IMR-90 (cell line): ENCODE results near the gene AK1. TPM values are rescaled to one million over a fixed set of nuclear protein-coding genes. Genes with fewer than 3 reads are reported as not detected.
A peak's percentile ranks its signal among the peaks of the same experiment; 100 is the strongest.

ENCODE experiments used
- ATAC-seq: fragments of 200-7000 bp; cut with Tn5 transposase; 2 replicates; pipeline ENCODE4 v1.9.1; 2020; ENCODE audit warnings: low read depth, mild to moderate bottlenecking, moderate library complexity
- BruUV-seq: library from RNA; stranded (reverse); fragments of 400-500 nt; replicated peaks from 2 replicates; lab custom pipeline; 2021; lab: Mats Ljungman, UMichigan
- CTCF ChIA-PET: fragments of 300-600 bp; formaldehyde crosslinking; extraction: SDS; loops from one replicate; lab custom pipeline; 2021; ENCODE audit warnings: antibody characterized with exemption; lab: Yijun Ruan, JAX
- POLR2A ChIA-PET: fragments of 300-600 bp; sonication (Branson Sonifier 250); formaldehyde crosslinking; loops from one replicate; lab custom pipeline; 2022; ENCODE audit warnings: antibody characterized with exemption; ENCODE audit not compliant: unreplicated experiment; lab: Charles Lee
- DNase-seq: peaks from one replicate; pipeline ENCODE4 v3.0.0; 2013
- H2AFZ ChIP-seq: replicated peaks from 2 replicates; pipeline ENCODE3; 2013; ENCODE audit warnings: low read length, mild to moderate bottlenecking; ENCODE audit not compliant: poor library complexity
- H2AK5ac ChIP-seq: 2 replicates; pipeline ENCODE4 v1.6.1; 2013; ENCODE audit warnings: low read depth, low read length, inconsistent platforms
- H2AK9ac ChIP-seq: replicated peaks from 2 replicates; pipeline ENCODE3; 2013; ENCODE audit warnings: mild to moderate bottlenecking, low read depth, low read length, moderate library complexity; ENCODE audit not compliant: poor library complexity
- H2BK120ac ChIP-seq: 2 replicates; pipeline ENCODE4 v1.6.1; 2013; ENCODE audit warnings: low read depth, low read length, inconsistent platforms
- H2BK15ac ChIP-seq: 3 replicates; pipeline ENCODE4 v1.6.1; 2013; ENCODE audit warnings: low read depth, low read length, inconsistent platforms
- H2BK20ac ChIP-seq: 2 replicates; pipeline ENCODE4 v1.6.1; 2013; ENCODE audit warnings: low read depth, mild to moderate bottlenecking, inconsistent platforms, low read length, moderate library complexity
- H2BK5ac ChIP-seq: 2 replicates; pipeline ENCODE4 v1.6.1; 2013; ENCODE audit warnings: mild to moderate bottlenecking, low read depth, low read length, inconsistent platforms; ENCODE audit not compliant: poor library complexity, severe bottlenecking
- H3K14ac ChIP-seq: replicated peaks from 2 replicates; pipeline ENCODE4 v1.6.1; 2013; ENCODE audit warnings: low read depth, low read length, inconsistent platforms
- H3K18ac ChIP-seq: 2 replicates; pipeline ENCODE4 v1.6.1; 2013; ENCODE audit warnings: low read depth, low read length, control low read depth
- H3K23ac ChIP-seq: 2 replicates; pipeline ENCODE4 v1.6.1; 2013; ENCODE audit warnings: low read depth, low read length, inconsistent platforms
- H3K27ac ChIP-seq: 2 replicates; pipeline ENCODE4 v1.5.1; 2013; ENCODE audit warnings: mild to moderate bottlenecking, control low read depth, low read length; ENCODE audit not compliant: insufficient read depth
- H3K27me3 ChIP-seq: 2 replicates; pipeline ENCODE4 v1.6.1; 2013; ENCODE audit warnings: low read length; ENCODE audit not compliant: control insufficient read depth, insufficient read depth
- H3K36me3 ChIP-seq: 2 replicates; pipeline ENCODE4 v1.6.1; 2013; ENCODE audit warnings: low read length, mixed read lengths; ENCODE audit not compliant: control insufficient read depth, insufficient read depth
- H3K4ac ChIP-seq: 2 replicates; pipeline ENCODE4 v1.6.1; 2013; ENCODE audit warnings: low read depth, low read length, inconsistent platforms
- H3K4me1 ChIP-seq: 2 replicates; pipeline ENCODE4 v1.6.1; 2013; ENCODE audit warnings: low read length, mixed read lengths; ENCODE audit not compliant: control insufficient read depth, insufficient read depth
- H3K4me2 ChIP-seq: 2 replicates; pipeline ENCODE4 v1.6.1; 2013; ENCODE audit warnings: low read depth, mild to moderate bottlenecking, control low read depth, low read length, moderate library complexity
- H3K4me3 ChIP-seq: 2 replicates; pipeline ENCODE4 v1.5.1; 2013; ENCODE audit warnings: low read depth, mild to moderate bottlenecking, control low read depth, low read length, moderate library complexity; ENCODE audit not compliant: insufficient read depth
- H3K56ac ChIP-seq: 2 replicates; pipeline ENCODE4 v1.6.1; 2013; ENCODE audit warnings: low read length, inconsistent platforms; ENCODE audit not compliant: insufficient read depth; ENCODE audit errors: extremely low read depth
- H3K79me1 ChIP-seq, 2 experiments: 2 replicates each; pipeline ENCODE4 v1.6.1; 2013; ENCODE audit warnings: low read length in 2 of 2, inconsistent platforms in 1 of 2, low read depth in 1 of 2
- H3K9ac ChIP-seq: 2 replicates; pipeline ENCODE4 v1.6.1; 2013; ENCODE audit warnings: low read depth, low read length, control low read depth
- H3K9me1 ChIP-seq: 2 replicates; pipeline ENCODE4 v1.6.1; 2013; ENCODE audit warnings: low read length, inconsistent platforms; ENCODE audit not compliant: insufficient read depth
- H3K9me3 ChIP-seq: 2 replicates; pipeline ENCODE4 v1.6.1; 2013; ENCODE audit warnings: low read length; ENCODE audit not compliant: control insufficient read depth, insufficient read depth
- H4K20me1 ChIP-seq: 2 replicates; pipeline ENCODE4 v1.6.1; 2013; ENCODE audit warnings: low read length, inconsistent platforms; ENCODE audit not compliant: insufficient read depth
- H4K5ac ChIP-seq: 2 replicates; pipeline ENCODE4 v1.6.1; 2013; ENCODE audit warnings: mild to moderate bottlenecking, low read depth, low read length, control low read depth
- H4K8ac ChIP-seq, 2 experiments: 2 replicates each; pipeline ENCODE4 v1.6.1; 2013; ENCODE audit warnings: low read depth in 2 of 2, low read length in 2 of 2, control low read depth in 1 of 2, inconsistent platforms in 1 of 2
- H4K91ac ChIP-seq: 2 replicates; pipeline ENCODE4 v1.6.1; 2013; ENCODE audit warnings: low read depth, low read length, inconsistent platforms; ENCODE audit not compliant: insufficient read depth
- BHLHE40 ChIP-seq: fragments of 150-350 bp; IDR thresholded peaks from 2 replicates; pipeline ENCODE4 v1.6.1; 2016; ENCODE audit warnings: mild to moderate bottlenecking, low read depth, low read length
- CEBPB ChIP-seq: IDR thresholded peaks from 2 replicates; pipeline ENCODE4 v1.6.1; 2012; ENCODE audit warnings: low read depth, low read length, improper control_type of control experiment
- CHD1 ChIP-seq: IDR thresholded peaks from 2 replicates; pipeline ENCODE4 v1.6.1; 2012; ENCODE audit warnings: low read depth, low read length, improper control_type of control experiment
- CTCF ChIP-seq: conservative IDR thresholded peaks from 2 replicates; pipeline ENCODE4 v1.5.1; 2012; ENCODE audit warnings: mild to moderate bottlenecking, low read depth, low read length, improper control_type of control experiment
- ELK1 ChIP-seq: fragments of 150-350 bp; IDR thresholded peaks from 2 replicates; pipeline ENCODE4 v1.6.1; 2016; ENCODE audit warnings: low read depth, mild to moderate bottlenecking, low read length, moderate library complexity, borderline replicate concordance
- FOS ChIP-seq: fragments of 150-350 bp; IDR thresholded peaks from 2 replicates; pipeline ENCODE4 v1.6.1; 2016; ENCODE audit warnings: low read depth, low read length
- MAFK ChIP-seq: IDR thresholded peaks from 2 replicates; pipeline ENCODE4 v1.6.1; 2012; ENCODE audit warnings: low read depth, low read length, improper control_type of control experiment
- MAZ ChIP-seq: IDR thresholded peaks from 2 replicates; pipeline ENCODE4 v1.6.1; 2012; ENCODE audit warnings: low read depth, mild to moderate bottlenecking, low read length, improper control_type of control experiment, moderate library complexity, borderline replicate concordance
- MXI1 ChIP-seq: IDR thresholded peaks from 2 replicates; pipeline ENCODE4 v1.6.1; 2012; ENCODE audit warnings: low read depth, mild to moderate bottlenecking, low read length, moderate library complexity, borderline replicate concordance
- NFE2L2 ChIP-seq: fragments of 150-350 bp; IDR thresholded peaks from 2 replicates; pipeline ENCODE4 v1.6.1; 2016; ENCODE audit warnings: low read depth, mild to moderate bottlenecking, low read length
- POLR2A ChIP-seq: IDR thresholded peaks from 2 replicates; pipeline ENCODE4 v1.6.1; 2012; ENCODE audit warnings: mild to moderate bottlenecking, low read depth, low read length
- RAD21 ChIP-seq: IDR thresholded peaks from 2 replicates; pipeline ENCODE4 v1.6.1; 2012; ENCODE audit warnings: low read length, improper control_type of control experiment
- RCOR1 ChIP-seq: IDR thresholded peaks from 2 replicates; pipeline ENCODE4 v1.6.1; 2012; ENCODE audit warnings: mild to moderate bottlenecking, low read length, improper control_type of control experiment; ENCODE audit not compliant: insufficient replicate concordance
- RFX5 ChIP-seq: IDR thresholded peaks from 2 replicates; pipeline ENCODE4 v1.8.0; 2012; ENCODE audit warnings: low read depth, mild to moderate bottlenecking, low read length, moderate library complexity
- SMC3 ChIP-seq: fragments of 150-350 bp; IDR thresholded peaks from 2 replicates; pipeline ENCODE4 v1.6.1; 2016; ENCODE audit warnings: low read depth, mild to moderate bottlenecking, antibody characterized with exemption, low read length, moderate library complexity
- USF2 ChIP-seq: fragments of 150-350 bp; IDR thresholded peaks from 2 replicates; pipeline ENCODE4 v1.6.1; 2017; ENCODE audit warnings: mild to moderate bottlenecking, antibody characterized with exemption, low read length, low read depth
- WGBS, 2 experiments: methylation state at CpG; one replicate each; pipeline versions ENCODE4 v1.1.5 to v1.1.7; 2013; ENCODE audit warnings: missing lambda C conversion rate in 2 of 2; ENCODE audit not compliant: insufficient read length in 1 of 2; ENCODE audit errors: extremely low coverage in 2 of 2; 5-methylcytosine and 5-hydroxymethylcytosine counted together
- dilution Hi-C: fragments of 300-500 bp; cut with HindIII; formaldehyde crosslinking; loops from one replicate; pipeline ENCODE4 v1.14.3; 2018; ENCODE audit warnings: low sequenced_read_pairs; ENCODE audit not compliant: unreplicated experiment
- in situ Hi-C: fragments of 300-500 bp; cut with MboI; formaldehyde crosslinking; loops from 3 replicates; pipeline ENCODE4 v1.14.3; 2019; ENCODE audit warnings: low sequenced_read_pairs, inconsistent platforms, mixed read lengths
- intact Hi-C: fragments of 100-400 bp; cut with micrococcal nuclease; formaldehyde crosslinking; loops from 2 replicates; pipeline ENCODE4 v1.10.0; 2022
- polyA plus RNA-seq, 3 experiments: library from polyadenylated mRNA; depleted of rRNA; stranded (reverse); fragments of >200 nt; gene quantifications; 2 replicates each; pipeline ENCODE4 v1.2.3, GENCODE V29; 2012; ENCODE audit warnings: low replicate concordance in 1 of 3
- total RNA-seq: library from RNA; depleted of rRNA; stranded (reverse); fragments of >200 nt; gene quantifications from 2 replicates; pipeline ENCODE4 v1.2.3, GENCODE V29; 2012

The AK1 gene
- total and polyA plus RNA-seq, 2 of the 4 experiments (the other 2 are of a cell fraction), result 44.8 to 119 TPM

- ATAC-seq (no peak), DNase-seq (no peak)
- Histone ChIP-seq H3K27me3 (no peaks in the 10 kb centered on the region), H3K4me2 (no peak overlapping the region), H2AK9ac (no peak overlapping the region), H3K36me3 (peaks cover 6% of the 10 kb centered on the region), H2AK5ac (peak overlapping the region; percentile 39; the same call in 1 of the 2 replicates), H4K91ac (no peak overlapping the region), H3K4ac (no peak overlapping the region), H3K9me1 (peaks cover 12% of the 10 kb centered on the region), H3K27ac (no peak overlapping the region), H3K9me3 (no peaks in the 10 kb centered on the region), H3K9ac (no peak overlapping the region), H3K4me1 (peaks cover 23% of the 10 kb centered on the region), H3K18ac (no peak overlapping the region), H2BK5ac (no peak overlapping the region), H3K23ac (no peak overlapping the region), H4K5ac (no peak overlapping the region), H3K79me1 (peaks cover 6 to 7% of the 10 kb centered on the region in 2 experiments; a peak in 2 of 4 replicates), H4K20me1 (no peaks in the 10 kb centered on the region), H2BK120ac (0 out of 2 replicates have a peak overlapping the region, but pooled peaks have one; percentile 8), H2BK20ac (no peak overlapping the region), H2AFZ (no peak overlapping the region), H3K14ac (no peak overlapping the region), H3K4me3 (no peak overlapping the region), H3K56ac (no peak overlapping the region), H4K8ac (peak overlapping the region in 1 of 2 experiments; percentile 35; a peak in 2 of 4 replicates), H2BK15ac (no peak overlapping the region)
- dilution Hi-C loops, result no loop called here
- no TSS peak for BruUV-seq
- ChIA-PET CTCF (interaction anchor here (1.1 kb wide), 1 partner anchor 35 kb away, joined by 4 read pairs; no protein-coding TSS in a partner anchor), POLR2A (no interaction called here)
- intact Hi-C loops, result no loop called here
- in situ Hi-C loops, result no loop called here
- WGBS, 2 experiments, result no CpG with 5 or more reads among the region's 12 CpGs
- no peak for TF ChIP-seq CEBPB
- TF ChIP-seq RAD21, result no peak
- TF ChIP-seq RFX5, result no peak
- no peak for TF ChIP-seq NFE2L2
- TF ChIP-seq BHLHE40, result no peak
- no peak for TF ChIP-seq CTCF
- no peak for TF ChIP-seq MAFK
- TF ChIP-seq MAZ, result no peak
- TF ChIP-seq CHD1, result no peak
- TF ChIP-seq ELK1, result no peak
- TF ChIP-seq POLR2A, result no peak
- no peak for TF ChIP-seq RCOR1
- no peak for TF ChIP-seq MXI1
- TF ChIP-seq FOS, result no peak
- TF ChIP-seq USF2, result no peak
- no peak for TF ChIP-seq SMC3
Observed at GRCh38 chr9:127904561-127905003, 27.1 kb upstream of the AK1 start.
